ENCODE measurements around the gene SUSD3.

SUSD3 gene

GRCh38 chr9:93127395-93127911 is 69.0 kb downstream of the SUSD3 start:
- no peak for DNase-seq

- no peak for DNase-seq
Observed at GRCh38 chr9:93128011-93128714, 69.7 kb downstream of the SUSD3 start.

GRCh38 chr9:93128715-93129224 is 70.3 kb downstream of the SUSD3 start:
- DNase-seq = no peak

- DNase-seq = no peak
Observed at GRCh38 chr9:93129286-93129685, 70.8 kb downstream of the SUSD3 start.

GRCh38 chr9:93129691-93130500 is 71.4 kb downstream of the SUSD3 start:
- no peak for DNase-seq

- no peak for DNase-seq
Observed at GRCh38 chr9:93130861-93131481, 72.5 kb downstream of the SUSD3 start.

- no peak for DNase-seq
Observed at GRCh38 chr9:93131599-93132286, 73.2 kb downstream of the SUSD3 start.

GRCh38 chr9:93132287-93132927 is 73.9 kb downstream of the SUSD3 start:
- DNase-seq = no peak

GRCh38 chr9:93132946-93133680 is 74.6 kb downstream of the SUSD3 start:
- no peak for DNase-seq

GRCh38 chr9:93133681-93134014 is 75.1 kb downstream of the SUSD3 start:
- DNase-seq = peak; percentile 29

GRCh38 chr9:93134015-93134739 is 75.7 kb downstream of the SUSD3 start, which contains the start of gene NINJ1:
Gene NINJ1 (minus strand): TSS chr9:93134251. CDS start chr9:93134217, 34 bp downstream.
- DNase-seq = peak; percentile 79

Data from effector CD8-positive, alpha-beta T cell (primary cell).